Mesendoderm (in vitro differentiated cells): Measurements from ENCODE around the gene TNFSF12. TPM values are rescaled to one million over a fixed set of nuclear protein-coding genes. Genes with fewer than 3 reads are reported as not detected.
A peak's percentile ranks its signal among the peaks of the same experiment; 100 is the strongest.
"Not testable (repeated sequence)": the region's sequence is repeated elsewhere in the genome, so short reads cannot be mapped to it uniquely, and the experiment has no call there.

Experiments
- DNase-seq: peaks from one replicate; pipeline ENCODE4 v3.0.0; 2013
- H2AK5ac ChIP-seq: 2 replicates; pipeline ENCODE4 v1.6.1; 2013; ENCODE audit warnings: low read length, inconsistent platforms
- H2BK120ac ChIP-seq: 2 replicates; pipeline ENCODE4 v1.6.1; 2013; ENCODE audit warnings: low read depth, mild to moderate bottlenecking, low read length, moderate library complexity, mixed read lengths
- H2BK15ac ChIP-seq: replicated peaks from 2 replicates; pipeline ENCODE4 v1.6.1; 2013; ENCODE audit warnings: low read depth, mild to moderate bottlenecking, moderate library complexity
- H2BK5ac ChIP-seq: 2 replicates; pipeline ENCODE4 v1.6.1; 2013; ENCODE audit warnings: low read length, inconsistent platforms
- H3K18ac ChIP-seq: 2 replicates; pipeline ENCODE4 v1.6.1; 2013; ENCODE audit warnings: mild to moderate bottlenecking, low read length, mixed read lengths
- H3K23ac ChIP-seq: one replicate; pipeline ENCODE4 v1.6.1; 2013; ENCODE audit warnings: low read length
- H3K27ac ChIP-seq: 2 replicates; pipeline ENCODE4 v1.5.1; 2013; ENCODE audit warnings: low read depth, mild to moderate bottlenecking, inconsistent platforms, low read length, moderate library complexity
- H3K27me3 ChIP-seq: 2 replicates; pipeline ENCODE4 v1.6.1; 2013; ENCODE audit warnings: low read length, control low read depth, mild to moderate bottlenecking, inconsistent platforms; ENCODE audit not compliant: insufficient read depth, poor library complexity
- H3K36me3 ChIP-seq: 2 replicates; pipeline ENCODE4 v1.6.1; 2013; ENCODE audit warnings: low read length, inconsistent platforms; ENCODE audit not compliant: control insufficient read depth, insufficient read depth
- H3K4ac ChIP-seq: one replicate; pipeline ENCODE4 v1.6.1; 2013; ENCODE audit warnings: low read depth, mild to moderate bottlenecking, low read length, moderate library complexity
- H3K4me1 ChIP-seq: 2 replicates; pipeline ENCODE4 v1.6.1; 2013; ENCODE audit warnings: low read depth, low read length, inconsistent platforms; ENCODE audit not compliant: control insufficient read depth
- H3K4me2 ChIP-seq: 2 replicates; pipeline ENCODE4 v1.6.1; 2013; ENCODE audit warnings: low read length
- H3K4me3 ChIP-seq: 2 replicates; pipeline ENCODE4 v1.5.1; 2013; ENCODE audit warnings: mild to moderate bottlenecking, low read length
- H3K56ac ChIP-seq: one replicate; pipeline ENCODE4 v1.6.1; 2013; ENCODE audit warnings: low read length
- H3K79me1 ChIP-seq: 2 replicates; pipeline ENCODE4 v1.6.1; 2013; ENCODE audit warnings: low read length, inconsistent platforms
- H3K79me2 ChIP-seq: 2 replicates; pipeline ENCODE4 v1.6.1; 2013; ENCODE audit warnings: mild to moderate bottlenecking, low read length; ENCODE audit not compliant: control insufficient read depth, insufficient read depth
- H3K9ac ChIP-seq: 2 replicates; pipeline ENCODE4 v1.6.1; 2013; ENCODE audit warnings: low read length, inconsistent platforms
- H4K5ac ChIP-seq: one replicate; pipeline ENCODE4 v1.6.1; 2013; ENCODE audit warnings: low read length
- H4K8ac ChIP-seq: one replicate; pipeline ENCODE4 v1.6.1; 2013; ENCODE audit warnings: low read depth, mild to moderate bottlenecking, control low read depth, low read length, moderate library complexity
- WGBS: extraction: QIAGEN DNeasy Blood & Tissue Kit; methylation state at CpG from one replicate; pipeline ENCODE4 v1.1.7; 2013; ENCODE audit warnings: low lambda C conversion rate, missing lambda C conversion rate; ENCODE audit not compliant: insufficient coverage; ENCODE audit errors: extremely low coverage; 5-methylcytosine and 5-hydroxymethylcytosine counted together
- small RNA-seq: library from polyadenylated mRNA; stranded (forward); fragments of <200 nt; extraction: miRNeasy Mini kit (QIAGEN cat#:217004); gene quantifications from one replicate; pipeline ENCODE3, GENCODE V24; 2013; ENCODE audit not compliant: insufficient read depth

Gene TNFSF12

DNA sequence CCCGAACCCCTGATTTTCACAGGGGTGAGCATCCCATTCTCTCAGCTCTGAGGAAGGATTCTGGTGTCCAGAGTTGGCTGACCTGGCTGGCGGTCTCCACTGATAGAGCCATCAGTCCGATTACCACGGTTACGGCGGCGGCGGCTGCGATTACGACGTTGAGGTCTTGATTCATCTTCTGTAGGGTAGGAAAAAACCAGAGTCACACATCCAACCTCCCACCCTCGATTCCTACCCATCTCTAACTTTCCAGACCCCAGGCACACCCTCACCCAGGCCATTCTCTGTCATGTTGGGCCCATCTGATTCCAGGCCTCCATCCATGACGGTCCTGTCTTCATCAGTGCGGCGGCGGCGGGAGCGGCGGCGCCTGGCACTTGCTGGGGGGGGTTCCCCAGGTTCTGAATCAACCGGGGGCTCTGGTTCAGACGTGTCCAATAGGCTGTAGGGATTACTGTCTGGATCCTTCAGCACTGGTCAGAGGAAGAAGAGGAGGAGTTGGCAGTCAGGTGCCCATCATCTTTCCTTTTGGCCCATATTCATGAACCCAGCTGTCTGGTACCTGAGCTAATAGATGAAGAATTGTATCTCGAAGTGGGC lies 43.7 kb downstream of the TNFSF12 start:
- peaks cover 3% of the 10 kb centered on the region for H3K4me1 ChIP-seq
- no peak overlapping the region for H3K4me2 ChIP-seq
- H3K79me1 ChIP-seq: no peaks in the 10 kb centered on the region
- H3K56ac ChIP-seq: no peak overlapping the region
- H2BK5ac ChIP-seq: no peak overlapping the region
- H4K5ac ChIP-seq: no peak overlapping the region
- WGBS: no CpG with 5 or more reads among the region's 23 CpGs
- H3K18ac ChIP-seq: no peak overlapping the region
- H4K8ac ChIP-seq: no peak overlapping the region
- no peak overlapping the region for H3K23ac ChIP-seq
- DNase-seq: no peak
- no peak overlapping the region for H3K4me3 ChIP-seq
- H2BK15ac ChIP-seq: no peak overlapping the region
- no peak overlapping the region for H2BK120ac ChIP-seq
- H3K27ac ChIP-seq: no peak overlapping the region
- no peaks in the 10 kb centered on the region for H3K27me3 ChIP-seq
- H3K36me3 ChIP-seq: peaks cover 4% of the 10 kb centered on the region
- H3K9ac ChIP-seq: no peak overlapping the region
- peaks cover 1% of the 10 kb centered on the region for H3K79me2 ChIP-seq
- no peak overlapping the region for H2AK5ac ChIP-seq
- H3K4ac ChIP-seq: no peak overlapping the region

DNA sequence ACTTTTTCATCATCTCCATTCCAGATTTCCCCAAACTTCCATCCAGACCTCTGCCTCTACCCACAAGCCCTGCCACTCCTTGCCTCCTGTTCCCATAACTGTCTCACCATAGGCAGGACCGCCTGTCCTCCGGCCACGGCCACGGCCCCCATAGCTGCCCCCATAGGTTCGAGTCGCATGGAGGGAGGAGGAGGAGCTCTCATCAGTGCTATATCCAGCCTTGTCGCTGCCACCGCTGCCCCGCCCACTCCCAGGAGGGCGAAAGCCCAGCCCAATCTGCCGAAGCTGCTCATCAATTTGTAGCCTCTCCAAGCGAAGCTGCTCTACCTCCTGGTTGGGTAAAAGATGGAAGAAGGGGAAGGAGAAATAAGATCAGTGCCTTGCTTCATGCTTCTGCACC lies 44.4 kb downstream of the TNFSF12 start:
- Histone ChIP-seq H3K79me1 (no peaks in the 10 kb centered on the region), H3K4ac (no peak overlapping the region), H3K36me3 (peaks cover 4% of the 10 kb centered on the region), H4K5ac (no peak overlapping the region), H3K79me2 (peaks cover 1% of the 10 kb centered on the region), H4K8ac (no peak overlapping the region), H3K9ac (no peak overlapping the region), H3K4me3 (no peak overlapping the region), H2AK5ac (no peak overlapping the region), H2BK15ac (no peak overlapping the region), H2BK5ac (no peak overlapping the region), H3K56ac (no peak overlapping the region), H2BK120ac (no peak overlapping the region), H3K23ac (no peak overlapping the region), H3K4me1 (peaks cover 3% of the 10 kb centered on the region), H3K27me3 (no peaks in the 10 kb centered on the region), H3K18ac (no peak overlapping the region), H3K4me2 (no peak overlapping the region), H3K27ac (no peak overlapping the region)
- DNase-seq: no peak
- no CpG with 5 or more reads among the region's 12 CpGs for WGBS

DNA sequence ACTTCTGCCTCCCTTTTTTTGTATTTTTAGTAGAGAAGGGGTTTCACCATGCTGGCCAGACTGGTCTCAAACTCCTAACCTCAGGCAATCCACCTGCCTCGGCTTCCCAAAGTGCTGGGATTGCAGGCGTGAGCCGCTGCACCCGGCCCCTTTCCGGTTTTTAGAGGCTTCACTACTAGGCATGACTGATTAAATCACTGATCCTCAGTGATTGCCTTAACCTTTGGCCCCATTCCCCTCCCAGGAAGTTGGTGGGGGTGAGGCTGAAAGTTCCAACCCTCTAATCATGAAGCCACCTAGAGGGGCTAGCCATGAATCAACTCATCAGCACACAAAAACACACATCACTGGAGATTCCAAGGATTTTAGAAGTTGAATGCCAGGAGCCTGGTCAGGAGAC lies 48.7 kb downstream of the TNFSF12 start:
- H3K4me3 ChIP-seq, H3K27me3 ChIP-seq: not testable (repeated sequence)

DNA sequence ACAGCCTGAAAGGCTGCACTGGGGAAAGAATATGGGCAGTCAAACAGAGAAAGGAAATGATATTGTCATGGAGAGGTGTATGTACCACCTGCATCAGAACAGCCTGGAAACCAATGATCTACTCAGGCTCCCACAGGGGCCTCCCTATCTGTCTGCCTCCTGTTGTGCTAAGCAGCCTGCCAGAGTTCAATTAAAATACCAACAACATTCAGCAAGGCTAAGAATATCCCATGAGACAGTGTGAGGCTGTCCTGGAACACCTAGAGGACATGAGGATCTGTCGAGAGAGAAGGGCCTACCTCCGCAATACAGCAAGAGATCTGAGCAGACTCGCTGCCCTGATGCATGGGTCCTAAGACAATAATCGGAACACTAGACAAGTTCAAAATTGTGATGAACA lies 57.4 kb downstream of the TNFSF12 start:
- no peak overlapping the region for H2BK5ac ChIP-seq
- H3K4ac ChIP-seq: no peak overlapping the region
- H4K8ac ChIP-seq: no peak overlapping the region
- no peak overlapping the region for H3K18ac ChIP-seq
- no peaks in the 10 kb centered on the region for H3K27me3 ChIP-seq
- no peaks in the 10 kb centered on the region for H3K4me1 ChIP-seq
- no peak overlapping the region for H3K56ac ChIP-seq
- H3K9ac ChIP-seq: no peak overlapping the region
- WGBS: no CpG with 5 or more reads among the region's 4 CpGs
- H3K4me2 ChIP-seq: no peak overlapping the region
- no peak overlapping the region for H3K23ac ChIP-seq
- no peak overlapping the region for H2AK5ac ChIP-seq
- H3K4me3 ChIP-seq: no peak overlapping the region
- H3K79me2 ChIP-seq: peaks cover 2% of the 10 kb centered on the region
- no peak overlapping the region for H4K5ac ChIP-seq
- H3K36me3 ChIP-seq: peaks cover 3% of the 10 kb centered on the region
- peaks cover 3% of the 10 kb centered on the region for H3K79me1 ChIP-seq
- H2BK15ac ChIP-seq: no peak overlapping the region
- DNase-seq: peak; percentile 26
- no peak overlapping the region for H2BK120ac ChIP-seq
- no peak overlapping the region for H3K27ac ChIP-seq

More for the DNA sequence above, 48.7 kb downstream of the TNFSF12 start:
- not testable (repeated sequence) for H2BK120ac ChIP-seq, H4K5ac ChIP-seq, H3K36me3 ChIP-seq, H2BK5ac ChIP-seq, H3K4me2 ChIP-seq, H2BK15ac ChIP-seq, H3K56ac ChIP-seq, H4K8ac ChIP-seq, DNase-seq, H3K9ac ChIP-seq, H3K27ac ChIP-seq, H3K79me2 ChIP-seq, H2AK5ac ChIP-seq, H3K79me1 ChIP-seq, H3K4me1 ChIP-seq, H3K23ac ChIP-seq, H3K18ac ChIP-seq, H3K4ac ChIP-seq
- no CpG with 5 or more reads among the region's 5 CpGs for WGBS

Small RNAs within 50 kb of the gene (small RNA-seq; reads per million reads assigned to genes)
- gene CD68 (not detected), gene RF00019 (not detected), gene SNORA48 (not detected), gene SNORD10 (not detected)
